HG03469 (cell line): ENCODE measurements around the gene DTNB.

Experiments used
- ATAC-seq: cut with Tn5 transposase; IDR thresholded peaks from one replicate; pipeline ENCODE4 v1.9.1; 2021; ENCODE audit warnings: mild to moderate bottlenecking, moderate library complexity, moderate number of reproducible peaks; ENCODE audit not compliant: unreplicated experiment

The DTNB gene

GRCh38 chr2:25332571-25332970, 340.8 kb downstream of the DTNB start:
- no peak for ATAC-seq

GRCh38 chr2:25331686-25332365, 341.6 kb downstream of the DTNB start:
- ATAC-seq = no peak

DNA sequence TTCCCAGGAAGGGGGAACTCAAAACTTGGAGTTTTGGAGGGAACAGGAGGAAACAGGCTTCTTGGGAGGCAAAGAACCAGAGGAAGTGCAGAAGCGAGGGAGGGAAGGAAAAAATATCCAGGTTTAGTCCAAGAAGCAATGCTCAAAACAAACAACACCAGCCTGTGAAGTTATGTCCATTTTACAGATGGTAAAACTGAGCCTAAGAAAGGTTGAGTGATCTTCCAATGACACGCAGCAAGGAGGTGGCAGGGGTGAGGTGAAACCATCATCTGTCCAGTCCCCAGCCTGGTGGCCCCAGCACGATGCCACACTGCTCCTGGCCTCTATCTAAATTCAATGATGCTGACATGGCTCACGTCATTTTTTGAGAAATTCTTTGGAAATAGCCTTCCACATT, 342.4 kb downstream of the DTNB start:
- no peak for ATAC-seq

DNA sequence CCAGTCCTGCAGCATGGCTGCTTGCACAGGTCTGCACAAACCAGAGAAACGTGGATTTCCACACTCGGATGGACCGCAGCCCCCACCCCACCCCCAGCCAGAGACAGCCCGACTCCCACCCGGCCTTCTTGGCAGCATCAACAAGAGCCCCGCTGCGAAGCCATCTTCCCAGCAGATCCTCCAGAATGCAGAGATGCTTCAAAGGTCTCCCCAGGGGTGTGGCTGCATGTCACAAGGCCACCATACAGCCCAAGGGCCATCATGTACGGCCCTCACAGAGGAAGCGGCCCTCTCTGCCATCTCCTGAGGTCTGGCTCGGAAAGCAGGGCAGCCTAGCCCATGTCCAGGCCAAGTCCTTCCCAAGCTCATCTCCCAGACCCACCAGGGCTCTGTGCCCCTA, 343.1 kb downstream of the DTNB start:
- ATAC-seq = no peak

- ATAC-seq = no peak
Measured at GRCh38 chr2:25328152-25329085, 345.0 kb downstream of the DTNB start.
